ENCODE measurements around the gene ATOH8. TPM values are rescaled to one million over a fixed set of nuclear protein-coding genes. Genes with fewer than 3 reads are reported as not detected.
"Not testable (repeated sequence)": the region's sequence is repeated elsewhere in the genome, so short reads cannot be mapped to it uniquely, and the experiment has no call there.

Gene ATOH8
- total RNA-seq, 2 experiments from 2014 or later: 0.44 TPM; not detected in 1

DNA sequence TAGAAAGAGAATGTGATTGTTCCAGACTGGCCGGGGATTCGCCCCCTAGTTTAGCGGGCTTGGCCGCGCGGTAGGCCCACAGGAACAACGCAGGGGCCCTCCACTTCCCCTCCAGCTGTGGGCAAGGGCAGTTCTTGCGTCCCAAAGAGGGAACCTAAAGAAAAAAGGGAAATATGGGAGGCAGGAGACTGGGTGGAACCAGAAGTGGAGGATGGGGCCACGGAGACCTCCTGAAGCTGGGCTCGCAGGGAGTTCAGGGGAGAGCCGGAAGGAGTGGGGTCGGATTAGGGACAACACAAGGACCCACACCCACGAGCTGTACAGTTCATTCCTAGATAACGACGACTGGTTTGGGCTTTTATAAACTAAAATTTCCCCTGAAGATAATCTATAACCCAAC lies 41.5 kb upstream of the ATOH8 start:
- no peak overlapping the region for H3K4me2 ChIP-seq (ENCODE audit: low read length)
- no peak for TF ChIP-seq EZH2phosphoT487 (IDR thresholded peaks at IDR 0.05; ENCODE audit: borderline replicate concordance, low read depth, low read length)
- TF ChIP-seq, protein P1, sequence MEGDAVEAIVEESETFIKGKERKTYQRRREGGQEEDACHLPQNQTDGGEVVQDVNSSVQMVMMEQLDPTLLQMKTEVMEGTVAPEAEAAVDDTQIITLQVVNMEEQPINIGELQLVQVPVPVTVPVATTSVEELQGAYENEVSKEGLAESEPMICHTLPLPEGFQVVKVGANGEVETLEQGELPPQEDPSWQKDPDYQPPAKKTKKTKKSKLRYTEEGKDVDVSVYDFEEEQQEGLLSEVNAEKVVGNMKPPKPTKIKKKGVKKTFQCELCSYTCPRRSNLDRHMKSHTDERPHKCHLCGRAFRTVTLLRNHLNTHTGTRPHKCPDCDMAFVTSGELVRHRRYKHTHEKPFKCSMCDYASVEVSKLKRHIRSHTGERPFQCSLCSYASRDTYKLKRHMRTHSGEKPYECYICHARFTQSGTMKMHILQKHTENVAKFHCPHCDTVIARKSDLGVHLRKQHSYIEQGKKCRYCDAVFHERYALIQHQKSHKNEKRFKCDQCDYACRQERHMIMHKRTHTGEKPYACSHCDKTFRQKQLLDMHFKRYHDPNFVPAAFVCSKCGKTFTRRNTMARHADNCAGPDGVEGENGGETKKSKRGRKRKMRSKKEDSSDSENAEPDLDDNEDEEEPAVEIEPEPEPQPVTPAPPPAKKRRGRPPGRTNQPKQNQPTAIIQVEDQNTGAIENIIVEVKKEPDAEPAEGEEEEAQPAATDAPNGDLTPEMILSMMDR (conservative IDR thresholded peaks at IDR 0.05; ENCODE audit: low read length): no peak
- no peak overlapping the region for H2AFZ ChIP-seq (ENCODE audit: low read length)
- H3K9me3 ChIP-seq (ENCODE audit: low read length): no peaks in the 10 kb centered on the region
- intact Hi-C loops (cut with micrococcal nuclease; ENCODE audit: unreplicated experiment): no loop called here
- no peaks in the 10 kb centered on the region for H4K20me1 ChIP-seq (ENCODE audit: insufficient read depth, low read length)
- no peak for DNase-seq (ENCODE audit: low spot score)
- no peaks in the 10 kb centered on the region for H3K79me2 ChIP-seq (ENCODE audit: insufficient read depth, low read depth, low read length)
- no TSS peak for BruUV-seq (replicated peaks)
- no peaks in the 10 kb centered on the region for H3K36me3 ChIP-seq (ENCODE audit: insufficient read depth, low read length)
- no peak overlapping the region for H3K27ac ChIP-seq (ENCODE audit: low read depth, low read length, poor library complexity, severe bottlenecking)
- H3K9me2 ChIP-seq (ENCODE audit: insufficient read depth, low read length): no peaks in the 10 kb centered on the region
- no peak overlapping the region for H3K4me3 ChIP-seq (ENCODE audit: low read depth, low read length, poor library complexity, severe bottlenecking)
- no peaks in the 10 kb centered on the region for H3K4me1 ChIP-seq (ENCODE audit: insufficient read depth, low read length, poor library complexity, severe bottlenecking)
- POLR2A ChIA-PET: interaction anchor here (0.5 kb wide), 1 partner anchor 168 kb away, joined by 3 read pairs; no protein-coding TSS in a partner anchor
- CTCF ChIA-PET (ENCODE audit: unreplicated experiment): no interaction called here

DNA sequence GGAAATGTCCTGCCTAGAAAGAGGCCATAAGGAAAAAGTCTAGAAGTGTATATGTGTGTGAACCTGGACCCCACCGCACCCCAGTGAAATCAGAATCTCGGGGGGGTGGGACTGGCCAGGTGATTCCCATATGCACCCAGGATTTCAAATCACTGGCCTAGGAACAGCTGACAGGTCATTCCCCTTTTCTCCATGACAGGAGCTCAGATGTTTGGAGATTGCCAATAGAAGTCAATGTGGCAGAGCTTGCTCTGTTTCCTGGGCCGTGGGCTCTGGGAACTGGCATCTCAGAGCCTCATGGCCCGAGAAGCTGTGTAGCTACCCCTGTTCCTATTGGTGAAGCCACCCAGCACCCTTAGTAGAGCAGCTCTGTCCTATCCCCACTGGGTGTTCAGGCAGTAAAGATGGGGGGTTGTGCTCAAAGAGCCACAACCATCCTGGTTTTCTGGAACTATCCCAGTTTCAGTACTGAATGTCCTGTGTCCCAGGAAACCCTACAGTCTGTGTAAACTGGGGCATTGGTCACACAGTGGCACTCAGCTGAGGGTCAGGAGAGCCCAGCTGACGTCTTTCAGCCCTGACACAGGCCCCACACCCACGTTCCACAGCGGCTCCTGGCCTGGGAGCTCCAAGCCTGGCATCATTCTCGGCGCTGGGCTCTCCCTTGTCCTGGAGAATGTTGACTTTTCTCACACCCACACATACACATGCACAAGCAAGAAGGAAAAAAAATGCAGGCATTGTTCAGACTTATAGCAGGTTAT lies 40.8 kb upstream of the ATOH8 start:
- Histone ChIP-seq H3K9me3 (ENCODE audit: low read length) (no peaks in the 10 kb centered on the region), H3K27ac (ENCODE audit: low read depth, low read length, poor library complexity, severe bottlenecking) (no peak overlapping the region), H3K4me1 (ENCODE audit: insufficient read depth, low read length, poor library complexity, severe bottlenecking) (no peaks in the 10 kb centered on the region), H2AFZ (ENCODE audit: low read length) (no peak overlapping the region), H3K4me2 (ENCODE audit: low read length) (no peak overlapping the region), H4K20me1 (ENCODE audit: insufficient read depth, low read length) (no peaks in the 10 kb centered on the region), H3K79me2 (ENCODE audit: insufficient read depth, low read depth, low read length) (no peaks in the 10 kb centered on the region), H3K36me3 (ENCODE audit: insufficient read depth, low read length) (no peaks in the 10 kb centered on the region), H3K4me3 (ENCODE audit: low read depth, low read length, poor library complexity, severe bottlenecking) (no peak overlapping the region), H3K9me2 (ENCODE audit: insufficient read depth, low read length) (no peaks in the 10 kb centered on the region)
- POLR2A ChIA-PET: interaction anchor here (0.5 kb wide), 1 partner anchor 168 kb away, joined by 3 read pairs; no protein-coding TSS in a partner anchor
- no TSS peak for BruUV-seq (replicated peaks)
- TF ChIP-seq, protein P1 (conservative IDR thresholded peaks at IDR 0.05; ENCODE audit: low read length): no peak
- no peak for TF ChIP-seq EZH2phosphoT487 (IDR thresholded peaks at IDR 0.05; ENCODE audit: borderline replicate concordance, low read depth, low read length)
- CTCF ChIA-PET (ENCODE audit: unreplicated experiment): interaction anchor here (0.6 kb wide), 1 partner anchor 14 kb away, joined by 3 read pairs; no protein-coding TSS in a partner anchor
- intact Hi-C loops (cut with micrococcal nuclease; ENCODE audit: unreplicated experiment): no loop called here
- no peak for DNase-seq (ENCODE audit: low spot score)

DNA sequence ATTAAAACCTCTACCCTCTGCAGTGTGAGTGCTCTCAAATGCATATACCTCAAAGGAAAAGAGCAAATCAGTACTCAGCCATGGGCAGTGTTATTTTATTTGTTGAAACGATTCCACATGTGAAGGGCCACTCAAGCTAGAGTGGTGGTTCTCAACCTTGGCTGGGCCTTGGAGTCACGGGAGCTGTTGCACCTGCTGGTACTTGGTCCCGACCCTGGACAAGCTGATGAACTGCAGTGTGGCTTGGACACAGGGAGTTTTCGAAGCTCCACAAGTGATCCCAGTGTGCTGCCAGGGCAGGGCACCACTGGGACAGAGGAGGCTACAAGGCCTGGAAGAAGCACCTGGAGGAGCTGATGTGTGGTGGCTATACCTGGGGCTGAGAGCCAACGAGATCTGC lies 40.0 kb upstream of the ATOH8 start:
- Histone ChIP-seq H3K27ac (ENCODE audit: low read depth, low read length, poor library complexity, severe bottlenecking) (no peak overlapping the region), H3K79me2 (ENCODE audit: insufficient read depth, low read depth, low read length) (no peaks in the 10 kb centered on the region), H3K4me1 (ENCODE audit: insufficient read depth, low read length, poor library complexity, severe bottlenecking) (no peaks in the 10 kb centered on the region), H3K9me3 (ENCODE audit: low read length) (no peaks in the 10 kb centered on the region), H3K36me3 (ENCODE audit: insufficient read depth, low read length) (no peaks in the 10 kb centered on the region), H4K20me1 (ENCODE audit: insufficient read depth, low read length) (no peaks in the 10 kb centered on the region), H3K4me3 (ENCODE audit: low read depth, low read length, poor library complexity, severe bottlenecking) (no peak overlapping the region), H3K9me2 (ENCODE audit: insufficient read depth, low read length) (no peaks in the 10 kb centered on the region), H3K4me2 (ENCODE audit: low read length) (no peak overlapping the region), H2AFZ (ENCODE audit: low read length) (no peak overlapping the region)
- no TSS peak for BruUV-seq (replicated peaks)
- intact Hi-C loops (cut with micrococcal nuclease; ENCODE audit: unreplicated experiment): no loop called here
- POLR2A ChIA-PET: interaction anchor here (0.6 kb wide), 1 partner anchor 154 kb away, joined by 4 read pairs; no protein-coding TSS in a partner anchor
- no peak for DNase-seq (ENCODE audit: low spot score)
- CTCF ChIA-PET (ENCODE audit: unreplicated experiment): interaction anchor here (0.6 to 1.0 kb wide), 2 partner anchors 15 to 35 kb away, joined by 3 read pairs; no protein-coding TSS in a partner anchor
- no peak for TF ChIP-seq EZH2phosphoT487 (IDR thresholded peaks at IDR 0.05; ENCODE audit: borderline replicate concordance, low read depth, low read length)
- TF ChIP-seq, protein P1 (conservative IDR thresholded peaks at IDR 0.05; ENCODE audit: low read length): no peak

DNA sequence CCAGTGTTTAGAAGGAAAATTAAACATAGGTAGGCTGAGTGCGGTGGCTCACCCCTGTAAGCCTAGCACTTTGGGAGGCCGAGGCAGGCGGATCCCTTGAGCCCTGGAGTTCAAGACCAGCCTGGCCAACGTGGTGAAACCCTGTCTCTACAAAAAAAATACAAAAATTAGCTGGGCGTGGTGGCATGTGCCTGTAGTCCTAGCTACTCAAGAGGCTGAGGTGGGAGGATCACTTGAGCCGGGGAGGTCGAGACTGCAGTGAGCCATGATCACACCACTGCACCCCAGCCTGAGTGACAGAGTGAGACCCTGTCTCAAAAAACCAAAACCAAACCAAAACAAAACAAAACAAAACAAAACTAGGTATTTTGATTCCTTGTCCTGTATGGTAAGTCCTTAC lies 39.4 kb upstream of the ATOH8 start:
- intact Hi-C loops (cut with micrococcal nuclease; ENCODE audit: unreplicated experiment); H3K36me3 ChIP-seq (ENCODE audit: insufficient read depth, low read length); BruUV-seq (replicated peaks); H3K4me1 ChIP-seq (ENCODE audit: insufficient read depth, low read length, poor library complexity, severe bottlenecking); H3K27ac ChIP-seq (ENCODE audit: low read depth, low read length, poor library complexity, severe bottlenecking); H3K79me2 ChIP-seq (ENCODE audit: insufficient read depth, low read depth, low read length); H3K4me2 ChIP-seq (ENCODE audit: low read length); H4K20me1 ChIP-seq (ENCODE audit: insufficient read depth, low read length); H2AFZ ChIP-seq (ENCODE audit: low read length); H3K9me3 ChIP-seq (ENCODE audit: low read length); DNase-seq (ENCODE audit: low spot score); H3K4me3 ChIP-seq (ENCODE audit: low read depth, low read length, poor library complexity, severe bottlenecking); H3K9me2 ChIP-seq (ENCODE audit: insufficient read depth, low read length): not testable (repeated sequence)
- ChIA-PET CTCF (ENCODE audit: unreplicated experiment) (interaction anchor here (1.0 kb wide), 1 partner anchor 35 kb away, joined by 3 read pairs; no protein-coding TSS in a partner anchor), POLR2A (interaction anchor here (0.6 kb wide), 1 partner anchor 154 kb away, joined by 4 read pairs; no protein-coding TSS in a partner anchor)
